ENCODE results near the gene DSCAML1. TPM values are rescaled to one million over a fixed set of nuclear protein-coding genes. Genes with fewer than 3 reads are reported as not detected.

The DSCAML1 gene
- total and polyA plus RNA-seq, 10 of the 15 experiments (the other 5 are each of a cell fraction or from before 2014, with no cell fraction given), result 0.03 to 0.18 (median 0.06) TPM; not detected in 1

DNA sequence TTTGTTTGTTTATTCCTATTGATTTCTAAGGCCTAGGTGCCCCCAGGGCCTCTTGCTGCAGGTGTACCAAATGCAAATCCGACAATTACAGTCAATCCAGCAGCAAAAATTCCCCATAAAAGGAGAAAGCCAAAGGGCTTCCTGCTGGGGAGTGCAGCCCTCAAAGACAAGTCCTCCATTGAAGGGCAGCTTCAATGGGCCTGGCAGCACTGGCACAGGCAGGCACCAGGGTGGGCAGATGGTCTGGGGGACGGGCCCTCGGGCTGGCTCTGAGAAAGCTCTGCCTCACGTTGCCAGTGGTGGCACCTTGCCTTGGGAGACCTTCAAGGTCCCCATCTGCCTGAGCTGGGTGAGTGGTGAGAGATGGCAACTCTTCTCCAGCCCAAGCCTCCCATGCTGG, 128.0 kb downstream of the DSCAML1 start (continued):
- TF ChIP-seq, protein P1, sequence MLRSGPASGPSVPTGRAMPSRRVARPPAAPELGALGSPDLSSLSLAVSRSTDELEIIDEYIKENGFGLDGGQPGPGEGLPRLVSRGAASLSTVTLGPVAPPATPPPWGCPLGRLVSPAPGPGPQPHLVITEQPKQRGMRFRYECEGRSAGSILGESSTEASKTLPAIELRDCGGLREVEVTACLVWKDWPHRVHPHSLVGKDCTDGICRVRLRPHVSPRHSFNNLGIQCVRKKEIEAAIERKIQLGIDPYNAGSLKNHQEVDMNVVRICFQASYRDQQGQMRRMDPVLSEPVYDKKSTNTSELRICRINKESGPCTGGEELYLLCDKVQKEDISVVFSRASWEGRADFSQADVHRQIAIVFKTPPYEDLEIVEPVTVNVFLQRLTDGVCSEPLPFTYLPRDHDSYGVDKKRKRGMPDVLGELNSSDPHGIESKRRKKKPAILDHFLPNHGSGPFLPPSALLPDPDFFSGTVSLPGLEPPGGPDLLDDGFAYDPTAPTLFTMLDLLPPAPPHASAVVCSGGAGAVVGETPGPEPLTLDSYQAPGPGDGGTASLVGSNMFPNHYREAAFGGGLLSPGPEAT (IDR thresholded peaks at IDR 0.05; ENCODE audit: low read depth), result no peak
- TF ChIP-seq NFIC (IDR thresholded peaks at IDR 0.05; ENCODE audit: low read depth, low read length) (no peak), HCFC1 (IDR thresholded peaks at IDR 0.05; ENCODE audit: low read length) (no peak), TBL1XR1 (IDR thresholded peaks at IDR 0.05; ENCODE audit: low read depth, low read length) (no peak), TARDBP (IDR thresholded peaks at IDR 0.05; ENCODE audit: borderline replicate concordance) (no peak)

DNA sequence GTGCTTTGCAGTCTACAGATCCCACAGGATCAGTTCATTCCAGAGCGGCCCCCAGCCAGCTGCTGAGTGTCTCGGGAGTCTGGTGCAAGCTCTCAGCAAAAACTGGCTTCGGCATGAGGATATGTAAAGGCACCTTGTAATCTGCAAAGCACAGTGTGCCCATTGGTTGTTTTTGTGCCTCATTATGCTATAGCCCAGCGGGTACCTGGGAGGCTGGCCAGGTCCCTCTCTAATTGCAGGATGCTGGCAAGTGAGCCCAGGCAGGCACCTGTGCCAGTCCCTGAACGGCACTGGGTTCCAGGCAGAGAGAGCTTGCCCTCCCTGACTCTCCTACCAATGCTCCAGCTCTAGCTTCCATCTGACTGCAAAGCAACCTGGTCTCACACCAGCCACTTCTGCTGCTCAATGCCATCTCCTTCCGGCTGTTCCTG, 128.7 kb downstream of the DSCAML1 start:
- ChIA-PET SMC1A (ENCODE audit: uncharacterized antibody, unreplicated experiment) (no interaction called here), CTCF (no interaction called here), RAD21 (ENCODE audit: unreplicated experiment) (no interaction called here), POLR2A (interaction anchor here (0.5 kb wide), 1 partner anchor 155 kb away, joined by 4 read pairs; no protein-coding TSS in a partner anchor)
- no peak overlapping the region for H3K4me2 ChIP-seq (ENCODE audit: control insufficient read depth, insufficient read depth)
- intact Hi-C loops (cut with micrococcal nuclease; ENCODE audit: unreplicated experiment), result no loop called here
- no peaks in the 10 kb centered on the region for H3K4me1 ChIP-seq (ENCODE audit: control insufficient read depth, insufficient read depth, low read length)
- in situ Hi-C loops (cut with MboI), result no loop called here
- no peaks in the 10 kb centered on the region for H4K20me1 ChIP-seq (ENCODE audit: control insufficient read depth, insufficient read depth)
- no peak overlapping the region for H3K9ac ChIP-seq (ENCODE audit: control insufficient read depth, insufficient read depth, low read length)
- WGBS (ENCODE audit: insufficient coverage, insufficient replicate concordance, low lambda C conversion rate, missing lambda C conversion rate), result 50% methylated on average over 6 of the region's 6 CpGs
- no peaks in the 10 kb centered on the region for H3K36me3 ChIP-seq (ENCODE audit: control insufficient read depth in 2 of 2, insufficient read depth in 2 of 2, low read length in 1 of 2)
- H3K9me3 ChIP-seq (replicated peaks; ENCODE audit: control insufficient read depth, insufficient read depth, low read length), result no peaks in the 10 kb centered on the region
- peaks cover 6 to 7% of the 10 kb centered on the region in 2 experiments; a peak in 3 of 4 replicates for H3K27me3 ChIP-seq (replicated peaks in 1 of 2; ENCODE audit: control insufficient read depth in 2 of 2, insufficient read depth in 2 of 2, low read length in 1 of 2)
- no peak overlapping the region for H2AFZ ChIP-seq (ENCODE audit: control insufficient read depth, low read depth, low read length)
- DNase-seq (ENCODE audit: low read depth, low spot score) (no peak), ATAC-seq (no peak), FAIRE-seq (no peak)
- TF ChIP-seq, protein P2, sequence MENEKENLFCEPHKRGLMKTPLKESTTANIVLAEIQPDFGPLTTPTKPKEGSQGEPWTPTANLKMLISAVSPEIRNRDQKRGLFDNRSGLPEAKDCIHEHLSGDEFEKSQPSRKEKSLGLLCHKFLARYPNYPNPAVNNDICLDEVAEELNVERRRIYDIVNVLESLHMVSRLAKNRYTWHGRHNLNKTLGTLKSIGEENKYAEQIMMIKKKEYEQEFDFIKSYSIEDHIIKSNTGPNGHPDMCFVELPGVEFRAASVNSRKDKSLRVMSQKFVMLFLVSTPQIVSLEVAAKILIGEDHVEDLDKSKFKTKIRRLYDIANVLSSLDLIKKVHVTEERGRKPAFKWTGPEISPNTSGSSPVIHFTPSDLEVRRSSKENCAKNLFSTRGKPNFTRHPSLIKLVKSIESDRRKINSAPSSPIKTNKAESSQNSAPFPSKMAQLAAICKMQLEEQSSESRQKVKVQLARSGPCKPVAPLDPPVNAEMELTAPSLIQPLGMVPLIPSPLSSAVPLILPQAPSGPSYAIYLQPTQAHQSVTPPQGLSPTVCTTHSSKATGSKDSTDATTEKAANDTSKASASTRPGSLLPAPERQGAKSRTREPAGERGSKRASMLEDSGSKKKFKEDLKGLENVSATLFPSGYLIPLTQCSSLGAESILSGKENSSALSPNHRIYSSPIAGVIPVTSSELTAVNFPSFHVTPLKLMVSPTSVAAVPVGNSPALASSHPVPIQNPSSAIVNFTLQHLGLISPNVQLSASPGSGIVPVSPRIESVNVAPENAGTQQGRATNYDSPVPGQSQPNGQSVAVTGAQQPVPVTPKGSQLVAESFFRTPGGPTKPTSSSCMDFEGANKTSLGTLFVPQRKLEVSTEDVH (IDR thresholded peaks at IDR 0.05; ENCODE audit: low read depth, partially characterized antibody), result no peak
- TF ChIP-seq POLR2AphosphoS5 (IDR thresholded peaks at IDR 0.05; ENCODE audit: low read length) (no peak), GATAD2B (conservative IDR thresholded peaks at IDR 0.05; ENCODE audit: low read depth) (no peak)
- BruUV-seq (replicated peaks), result no TSS peak
- no peak overlapping the region for H3K27ac ChIP-seq (ENCODE audit: control insufficient read depth, insufficient read depth)
- H3K79me2 ChIP-seq (ENCODE audit: control insufficient read depth, insufficient read depth, low read length), result no peaks in the 10 kb centered on the region
- H3K4me3 ChIP-seq, result no peak overlapping the region

All from GM12878 (cell line).